Hematopoietic multipotent progenitor cell treated with erythropoietin and hydrocortisone succinate and interleukin-3 and kit ligand, for 17 days (in vitro differentiated cells): ENCODE data around the gene RLIM.

Source experiments
- DNase-seq: peaks from one replicate; pipeline ENCODE4 v3.0.0-alpha.2; 2015; ENCODE audit warnings: low spot score

Gene RLIM

DNA sequence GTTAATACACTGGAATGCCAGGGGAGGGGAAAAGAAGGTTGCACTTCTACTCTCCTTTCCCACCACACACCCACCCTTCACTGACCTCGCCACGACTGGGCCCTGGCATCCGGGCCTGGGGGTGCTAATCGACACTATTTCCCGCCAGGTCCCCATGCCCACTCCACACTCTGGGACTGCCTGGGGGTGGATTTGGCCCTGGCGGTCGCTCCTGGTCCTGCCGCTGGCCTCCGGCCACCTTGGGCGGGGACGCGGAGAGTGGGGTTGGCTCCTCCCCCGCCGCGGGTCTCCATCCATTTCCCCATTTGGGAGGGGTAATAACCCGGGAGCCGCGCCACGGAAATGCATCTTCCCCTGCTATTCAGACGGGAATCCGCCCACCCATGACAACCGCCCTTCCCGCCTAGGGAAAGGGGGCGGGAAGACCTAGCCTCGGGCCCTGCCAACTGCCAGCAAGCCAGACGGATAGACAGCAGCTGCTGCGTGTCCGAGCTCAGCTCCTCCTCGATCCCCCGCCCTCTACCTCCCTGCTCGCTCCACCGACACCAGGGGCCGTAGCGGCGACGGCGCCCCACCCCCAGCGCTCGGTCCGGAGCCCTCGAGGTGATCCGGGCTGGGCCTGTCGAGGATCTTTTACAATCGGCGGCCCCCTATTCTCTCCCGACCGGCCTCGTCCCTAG lies 78.1 kb downstream of the RLIM start:
- no peak for DNase-seq

DNA sequence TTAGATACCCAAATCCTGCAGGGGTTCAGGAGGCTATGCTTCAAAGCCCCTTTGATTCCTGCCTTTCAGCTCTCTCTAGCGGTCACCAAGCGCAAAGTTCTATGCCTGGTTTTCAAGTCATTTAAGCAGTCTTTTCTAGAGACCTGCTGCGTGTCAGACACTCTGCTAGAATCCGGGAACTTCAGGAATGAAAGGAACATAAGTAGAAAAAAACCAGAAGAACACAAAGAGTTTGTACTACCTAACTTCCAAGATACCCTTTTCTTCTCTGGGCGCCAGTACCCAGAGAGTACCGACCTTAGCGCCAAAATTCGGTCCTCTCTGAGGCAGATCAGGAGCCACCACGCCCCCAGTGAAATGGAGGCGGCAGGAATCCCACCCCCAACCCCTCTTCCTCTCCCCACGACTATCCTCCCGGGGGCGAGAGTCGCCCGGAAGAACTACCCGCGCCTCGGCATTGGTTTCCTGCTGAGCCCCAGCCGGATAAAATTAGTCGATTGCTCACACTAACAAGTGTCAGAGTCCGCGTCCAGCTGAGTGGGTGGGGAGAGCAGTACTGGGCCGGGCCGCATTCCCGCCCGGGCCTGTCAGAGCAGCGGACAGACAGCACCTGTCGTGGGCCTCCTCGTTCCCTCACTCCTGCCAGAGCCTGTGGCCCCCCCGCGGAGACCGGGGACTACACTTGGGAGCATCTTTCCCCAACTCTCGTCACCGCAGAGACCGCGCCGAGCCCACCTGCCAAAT lies 78.8 kb downstream of the RLIM start:
- no peak for DNase-seq
